Measurements from ENCODE around the gene TIE1.

TIE1 gene

GRCh38 chr1:43358121-43358745 lies 57.5 kb downstream of the TIE1 start:
- TF ChIP-seq POLR2AphosphoS5 (IDR thresholded peaks at IDR 0.05; ENCODE audit: low read depth, low read length) (peak; percentile 85), SIN3A (IDR thresholded peaks at IDR 0.05; ENCODE audit: borderline replicate concordance, insufficient read depth, low read length) (no peak)

DNA sequence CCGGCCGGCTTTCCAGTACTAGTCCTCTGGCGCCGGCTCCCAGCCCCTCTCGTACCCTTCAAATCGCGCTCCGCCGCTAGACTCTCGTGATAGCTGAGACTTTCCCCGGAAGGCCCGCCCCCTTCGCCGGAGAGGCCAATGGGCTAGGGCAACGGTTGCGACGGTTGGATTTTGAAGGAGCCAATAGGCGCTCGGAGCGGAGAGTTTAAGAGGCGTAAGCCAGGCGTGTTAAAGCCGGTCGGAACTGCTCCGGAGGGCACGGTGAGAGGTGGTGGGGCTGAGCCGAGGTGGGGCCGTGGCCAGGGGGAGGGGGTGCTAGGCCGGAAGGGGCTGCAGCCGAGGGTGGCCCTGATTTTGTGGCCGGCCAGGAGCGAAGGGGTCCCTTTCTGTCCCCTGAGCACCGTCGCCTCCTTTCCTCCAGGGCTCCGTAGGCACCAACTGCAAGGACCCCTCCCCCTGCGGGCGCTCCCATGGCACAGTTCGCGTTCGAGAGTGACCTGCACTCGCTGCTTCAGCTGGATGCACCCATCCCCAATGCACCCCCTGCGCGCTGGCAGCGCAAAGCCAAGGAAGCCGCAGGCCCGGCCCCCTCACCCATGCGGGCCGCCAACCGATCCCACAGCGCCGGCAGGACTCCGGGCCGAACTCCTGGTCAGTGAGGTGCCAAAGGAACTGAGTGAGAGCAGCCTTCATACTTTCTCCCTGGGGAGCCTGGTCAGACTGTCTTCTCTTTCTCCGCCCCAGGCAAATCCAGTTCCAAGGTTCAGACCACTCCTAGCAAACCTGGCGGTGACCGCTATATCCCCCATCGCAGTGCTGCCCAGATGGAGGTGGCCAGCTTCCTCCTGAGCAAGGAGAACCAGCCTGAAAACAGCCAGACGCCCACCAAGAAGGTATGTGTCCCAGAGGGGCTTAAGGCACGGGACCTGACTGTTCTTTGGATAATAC lies 58.2 kb downstream of the TIE1 start, which contains the start of gene CDC20:
Gene CDC20, plus strand, starts transcription at position 236 of the 948 bp plus-strand sequence. Its CDS starts 235 bp downstream, at position 471.
- peak; percentile 95 for TF ChIP-seq TAF1 (IDR thresholded peaks at IDR 0.05; ENCODE audit: borderline replicate concordance, insufficient read depth, low read length)
- peak; percentile 67; the same call in 1 of the 2 replicates for TF ChIP-seq SIN3A (IDR thresholded peaks at IDR 0.05; ENCODE audit: borderline replicate concordance, insufficient read depth, low read length)
- TF ChIP-seq REST (IDR thresholded peaks at IDR 0.05; ENCODE audit: insufficient read depth in 1 of 2, low read depth in 2 of 2, low read length in 2 of 2), result no peak
- no peak for TF ChIP-seq FOXP2 (optimal IDR thresholded peaks at IDR 0.05; ENCODE audit: borderline replicate concordance, extremely low read depth, extremely low read length, insufficient read depth)
- TF ChIP-seq POLR2AphosphoS5 (IDR thresholded peaks at IDR 0.05; ENCODE audit: low read depth, low read length), result peak; percentile 95

DNA sequence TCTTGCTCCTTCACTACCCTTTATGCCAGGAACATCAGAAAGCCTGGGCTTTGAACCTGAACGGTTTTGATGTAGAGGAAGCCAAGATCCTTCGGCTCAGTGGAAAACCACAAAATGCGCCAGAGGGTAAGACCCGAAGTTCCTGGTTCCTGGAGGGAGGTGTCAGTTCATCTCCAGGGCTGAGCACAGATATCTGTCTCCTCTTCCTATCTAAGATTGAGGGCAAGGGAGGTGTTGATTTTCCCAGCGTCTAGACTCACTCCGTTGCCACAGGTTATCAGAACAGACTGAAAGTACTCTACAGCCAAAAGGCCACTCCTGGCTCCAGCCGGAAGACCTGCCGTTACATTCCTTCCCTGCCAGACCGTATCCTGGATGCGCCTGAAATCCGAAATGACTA lies 58.9 kb downstream of the TIE1 start:
- TF ChIP-seq FOXP2 (optimal IDR thresholded peaks at IDR 0.05; ENCODE audit: borderline replicate concordance, extremely low read depth, extremely low read length, insufficient read depth) (no peak), POLR2AphosphoS5 (IDR thresholded peaks at IDR 0.05; ENCODE audit: low read depth, low read length) (no peak), REST (IDR thresholded peaks at IDR 0.05; ENCODE audit: insufficient read depth in 1 of 2, low read depth in 2 of 2, low read length in 2 of 2) (no peak), TAF1 (IDR thresholded peaks at IDR 0.05; ENCODE audit: borderline replicate concordance, insufficient read depth, low read length) (no peak)

DNA sequence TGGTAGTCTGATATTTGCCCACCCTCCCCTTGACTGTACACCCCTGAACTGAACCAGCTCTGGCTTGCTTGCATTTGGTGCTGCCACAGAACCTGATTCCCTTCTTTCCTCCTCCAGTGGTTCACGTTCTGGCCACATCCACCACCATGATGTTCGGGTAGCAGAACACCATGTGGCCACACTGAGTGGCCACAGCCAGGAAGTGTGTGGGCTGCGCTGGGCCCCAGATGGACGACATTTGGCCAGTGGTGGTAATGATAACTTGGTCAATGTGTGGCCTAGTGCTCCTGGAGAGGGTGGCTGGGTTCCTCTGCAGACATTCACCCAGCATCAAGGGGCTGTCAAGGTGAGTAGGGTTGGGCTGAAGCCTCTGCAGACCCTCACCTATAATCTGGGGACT lies 59.8 kb downstream of the TIE1 start:
- TF ChIP-seq REST (IDR thresholded peaks at IDR 0.05; ENCODE audit: insufficient read depth in 1 of 2, low read depth in 2 of 2, low read length in 2 of 2) (no peak), SIN3A (IDR thresholded peaks at IDR 0.05; ENCODE audit: borderline replicate concordance, insufficient read depth, low read length) (no peak), FOXP2 (optimal IDR thresholded peaks at IDR 0.05; ENCODE audit: borderline replicate concordance, extremely low read depth, extremely low read length, insufficient read depth) (no peak), TAF1 (IDR thresholded peaks at IDR 0.05; ENCODE audit: borderline replicate concordance, insufficient read depth, low read length) (no peak), POLR2AphosphoS5 (IDR thresholded peaks at IDR 0.05; ENCODE audit: low read depth, low read length) (no peak)

GRCh38 chr1:43363283-43363934 lies 62.6 kb downstream of the TIE1 start:
- TF ChIP-seq POLR2AphosphoS5 (IDR thresholded peaks at IDR 0.05; ENCODE audit: low read depth, low read length) (peak; percentile 53; the same call in 1 of the 2 replicates), FOXP2 (optimal IDR thresholded peaks at IDR 0.05; ENCODE audit: borderline replicate concordance, extremely low read depth, extremely low read length, insufficient read depth) (no peak), REST (IDR thresholded peaks at IDR 0.05; ENCODE audit: insufficient read depth in 1 of 2, low read depth in 2 of 2, low read length in 2 of 2) (no peak), SIN3A (IDR thresholded peaks at IDR 0.05; ENCODE audit: borderline replicate concordance, insufficient read depth, low read length) (no peak), TAF1 (IDR thresholded peaks at IDR 0.05; ENCODE audit: borderline replicate concordance, insufficient read depth, low read length) (peak; percentile 28; the same call in 1 of the 2 replicates)

Measured in PFSK-1 (cell line).